IMR-90 (cell line): ENCODE results near the gene C7orf57. TPM values are rescaled to one million over a fixed set of nuclear protein-coding genes. Genes with fewer than 3 reads are reported as not detected.

Source experiments
- ATAC-seq: fragments of 200-7000 bp; cut with Tn5 transposase; 2 replicates; pipeline ENCODE4 v1.9.1; 2020; ENCODE audit warnings: low read depth, mild to moderate bottlenecking, moderate library complexity
- BruUV-seq: library from RNA; stranded (reverse); fragments of 400-500 nt; replicated peaks from 2 replicates; lab custom pipeline; 2021; lab: Mats Ljungman, UMichigan
- CTCF ChIA-PET: fragments of 300-600 bp; formaldehyde crosslinking; extraction: SDS; loops from one replicate; lab custom pipeline; 2021; ENCODE audit warnings: antibody characterized with exemption; lab: Yijun Ruan, JAX
- POLR2A ChIA-PET: fragments of 300-600 bp; sonication (Branson Sonifier 250); formaldehyde crosslinking; loops from one replicate; lab custom pipeline; 2022; ENCODE audit warnings: antibody characterized with exemption; ENCODE audit not compliant: unreplicated experiment; lab: Charles Lee
- DNase-seq: peaks from one replicate; pipeline ENCODE4 v3.0.0; 2013
- H2AFZ ChIP-seq: replicated peaks from 2 replicates; pipeline ENCODE3; 2013; ENCODE audit warnings: low read length, mild to moderate bottlenecking; ENCODE audit not compliant: poor library complexity
- H2AK5ac ChIP-seq: 2 replicates; pipeline ENCODE4 v1.6.1; 2013; ENCODE audit warnings: low read depth, low read length, inconsistent platforms
- H2AK9ac ChIP-seq: replicated peaks from 2 replicates; pipeline ENCODE3; 2013; ENCODE audit warnings: mild to moderate bottlenecking, low read depth, low read length, moderate library complexity; ENCODE audit not compliant: poor library complexity
- H2BK120ac ChIP-seq: 2 replicates; pipeline ENCODE4 v1.6.1; 2013; ENCODE audit warnings: low read depth, low read length, inconsistent platforms
- H2BK15ac ChIP-seq: 3 replicates; pipeline ENCODE4 v1.6.1; 2013; ENCODE audit warnings: low read depth, low read length, inconsistent platforms
- H2BK20ac ChIP-seq: 2 replicates; pipeline ENCODE4 v1.6.1; 2013; ENCODE audit warnings: low read depth, mild to moderate bottlenecking, inconsistent platforms, low read length, moderate library complexity
- H2BK5ac ChIP-seq: 2 replicates; pipeline ENCODE4 v1.6.1; 2013; ENCODE audit warnings: mild to moderate bottlenecking, low read depth, low read length, inconsistent platforms; ENCODE audit not compliant: poor library complexity, severe bottlenecking
- H3K14ac ChIP-seq: replicated peaks from 2 replicates; pipeline ENCODE4 v1.6.1; 2013; ENCODE audit warnings: low read depth, low read length, inconsistent platforms
- H3K18ac ChIP-seq: 2 replicates; pipeline ENCODE4 v1.6.1; 2013; ENCODE audit warnings: low read depth, low read length, control low read depth
- H3K23ac ChIP-seq: 2 replicates; pipeline ENCODE4 v1.6.1; 2013; ENCODE audit warnings: low read depth, low read length, inconsistent platforms
- H3K27ac ChIP-seq: 2 replicates; pipeline ENCODE4 v1.5.1; 2013; ENCODE audit warnings: mild to moderate bottlenecking, control low read depth, low read length; ENCODE audit not compliant: insufficient read depth
- H3K27me3 ChIP-seq: 2 replicates; pipeline ENCODE4 v1.6.1; 2013; ENCODE audit warnings: low read length; ENCODE audit not compliant: control insufficient read depth, insufficient read depth
- H3K36me3 ChIP-seq: 2 replicates; pipeline ENCODE4 v1.6.1; 2013; ENCODE audit warnings: low read length, mixed read lengths; ENCODE audit not compliant: control insufficient read depth, insufficient read depth
- H3K4ac ChIP-seq: 2 replicates; pipeline ENCODE4 v1.6.1; 2013; ENCODE audit warnings: low read depth, low read length, inconsistent platforms
- H3K4me1 ChIP-seq: 2 replicates; pipeline ENCODE4 v1.6.1; 2013; ENCODE audit warnings: low read length, mixed read lengths; ENCODE audit not compliant: control insufficient read depth, insufficient read depth
- H3K4me2 ChIP-seq: 2 replicates; pipeline ENCODE4 v1.6.1; 2013; ENCODE audit warnings: low read depth, mild to moderate bottlenecking, control low read depth, low read length, moderate library complexity
- H3K4me3 ChIP-seq: 2 replicates; pipeline ENCODE4 v1.5.1; 2013; ENCODE audit warnings: low read depth, mild to moderate bottlenecking, control low read depth, low read length, moderate library complexity; ENCODE audit not compliant: insufficient read depth
- H3K56ac ChIP-seq: 2 replicates; pipeline ENCODE4 v1.6.1; 2013; ENCODE audit warnings: low read length, inconsistent platforms; ENCODE audit not compliant: insufficient read depth; ENCODE audit errors: extremely low read depth
- H3K79me1 ChIP-seq, 2 experiments: 2 replicates each; pipeline ENCODE4 v1.6.1; 2013; ENCODE audit warnings: low read length in 2 of 2, inconsistent platforms in 1 of 2, low read depth in 1 of 2
- H3K9ac ChIP-seq: 2 replicates; pipeline ENCODE4 v1.6.1; 2013; ENCODE audit warnings: low read depth, low read length, control low read depth
- H3K9me1 ChIP-seq: 2 replicates; pipeline ENCODE4 v1.6.1; 2013; ENCODE audit warnings: low read length, inconsistent platforms; ENCODE audit not compliant: insufficient read depth
- H3K9me3 ChIP-seq: 2 replicates; pipeline ENCODE4 v1.6.1; 2013; ENCODE audit warnings: low read length; ENCODE audit not compliant: control insufficient read depth, insufficient read depth
- H4K20me1 ChIP-seq: 2 replicates; pipeline ENCODE4 v1.6.1; 2013; ENCODE audit warnings: low read length, inconsistent platforms; ENCODE audit not compliant: insufficient read depth
- H4K5ac ChIP-seq: 2 replicates; pipeline ENCODE4 v1.6.1; 2013; ENCODE audit warnings: mild to moderate bottlenecking, low read depth, low read length, control low read depth
- H4K8ac ChIP-seq, 2 experiments: 2 replicates each; pipeline ENCODE4 v1.6.1; 2013; ENCODE audit warnings: low read depth in 2 of 2, low read length in 2 of 2, control low read depth in 1 of 2, inconsistent platforms in 1 of 2
- H4K91ac ChIP-seq: 2 replicates; pipeline ENCODE4 v1.6.1; 2013; ENCODE audit warnings: low read depth, low read length, inconsistent platforms; ENCODE audit not compliant: insufficient read depth
- CEBPB ChIP-seq: IDR thresholded peaks from 2 replicates; pipeline ENCODE4 v1.6.1; 2012; ENCODE audit warnings: low read depth, low read length, improper control_type of control experiment
- WGBS, 2 experiments: methylation state at CpG; one replicate each; pipeline versions ENCODE4 v1.1.5 to v1.1.7; 2013; ENCODE audit warnings: missing lambda C conversion rate in 2 of 2; ENCODE audit not compliant: insufficient read length in 1 of 2; ENCODE audit errors: extremely low coverage in 2 of 2; 5-methylcytosine and 5-hydroxymethylcytosine counted together
- dilution Hi-C: fragments of 300-500 bp; cut with HindIII; formaldehyde crosslinking; loops from one replicate; pipeline ENCODE4 v1.14.3; 2018; ENCODE audit warnings: low sequenced_read_pairs; ENCODE audit not compliant: unreplicated experiment
- in situ Hi-C: fragments of 300-500 bp; cut with MboI; formaldehyde crosslinking; loops from 3 replicates; pipeline ENCODE4 v1.14.3; 2019; ENCODE audit warnings: low sequenced_read_pairs, inconsistent platforms, mixed read lengths
- intact Hi-C: fragments of 100-400 bp; cut with micrococcal nuclease; formaldehyde crosslinking; loops from 2 replicates; pipeline ENCODE4 v1.10.0; 2022
- polyA plus RNA-seq, 3 experiments: library from polyadenylated mRNA; depleted of rRNA; stranded (reverse); fragments of >200 nt; gene quantifications; 2 replicates each; pipeline ENCODE4 v1.2.3, GENCODE V29; 2012; ENCODE audit warnings: low replicate concordance in 1 of 3
- total RNA-seq: library from RNA; depleted of rRNA; stranded (reverse); fragments of >200 nt; gene quantifications from 2 replicates; pipeline ENCODE4 v1.2.3, GENCODE V29; 2012

C7orf57 gene
- total and polyA plus RNA-seq, 2 of the 4 experiments (the other 2 are of a cell fraction), result not detected

- no peak overlapping the region for H4K8ac ChIP-seq
- no peak overlapping the region for H2BK120ac ChIP-seq
- no peak overlapping the region; the same call in 1 of the 2 replicates for H3K18ac ChIP-seq
- no peaks in the 10 kb centered on the region for H3K36me3 ChIP-seq
- H3K14ac ChIP-seq, result no peak overlapping the region
- no peak overlapping the region for H3K27ac ChIP-seq
- peaks cover 4% of the 10 kb centered on the region; the same call in 1 of the 2 replicates for H3K9me1 ChIP-seq
- peak; percentile 7 for DNase-seq
- ChIA-PET POLR2A (interaction anchor here (0.5 kb wide), 1 partner anchor 40 kb away, joined by 7 read pairs; no protein-coding TSS in a partner anchor), CTCF (interaction anchor here (0.6 kb wide), 1 partner anchor 8 kb away, joined by 3 read pairs; no protein-coding TSS in a partner anchor)
- H3K4me1 ChIP-seq, result peaks cover 9% of the 10 kb centered on the region
- H3K23ac ChIP-seq, result no peak overlapping the region
- no peak overlapping the region for H3K9ac ChIP-seq
- H3K27me3 ChIP-seq, result peaks cover 15% of the 10 kb centered on the region
- H3K9me3 ChIP-seq, result no peaks in the 10 kb centered on the region
- no peaks in the 10 kb centered on the region for H3K79me1 ChIP-seq
- BruUV-seq, result no TSS peak
- peak overlapping the region; percentile 34; the same call in 1 of the 2 replicates for H3K4ac ChIP-seq
- no peak overlapping the region for H2AK5ac ChIP-seq
- no peak overlapping the region for H2BK15ac ChIP-seq
- no peak overlapping the region for H2AK9ac ChIP-seq
- TF ChIP-seq CEBPB, result no peak
- H3K4me3 ChIP-seq, result no peak overlapping the region
- no peak overlapping the region for H4K5ac ChIP-seq
- no peak overlapping the region for H2BK5ac ChIP-seq
- in situ Hi-C loops (no loop called here), dilution Hi-C loops (no loop called here), intact Hi-C loops (no loop called here)
- WGBS, 2 experiments, result 36% methylated on average over 4 of the region's 6 CpGs; no CpG with 5 or more reads in 1 of the 2 experiments
- 0 out of 2 replicates have a peak overlapping the region, but pooled peaks have one; percentile 66 for H3K4me2 ChIP-seq
- H2BK20ac ChIP-seq, result no peak overlapping the region
- H4K20me1 ChIP-seq, result no peaks in the 10 kb centered on the region
- H4K91ac ChIP-seq, result no peak overlapping the region
- H2AFZ ChIP-seq, result no peak overlapping the region
- peak; percentile 61; the same call in 1 of the 2 replicates for ATAC-seq
- H3K56ac ChIP-seq, result no peak overlapping the region
Measured at GRCh38 chr7:48006866-48007265, 28.5 kb upstream of the C7orf57 start.
